Thoracic aorta (tissue), 2 donors: ENCODE results near the gene SLC44A1. TPM values are rescaled to one million over a fixed set of nuclear protein-coding genes. Genes with fewer than 3 reads are reported as not detected.

Experiments used
- ATAC-seq: fragments of 150-250 bp; one replicate; pipeline ENCODE4 v1.8.0; 2017; ENCODE audit warnings: low read depth; ENCODE audit not compliant: insufficient number of reproducible peaks, low FRiP score
- DNase-seq: peaks from one replicate; pipeline ENCODE4 v3.0.0-alpha.2; 2020; ENCODE audit warnings: low spot score
- H3K27ac ChIP-seq, 2 donors: fragments of 200-600 bp; sonication (generic); 1 replicate in 1 of 2; 2 replicates in 1 of 2; pipeline ENCODE4 v1.5.1; 2016; ENCODE audit warnings: mild to moderate bottlenecking in 2 of 2, moderate library complexity in 2 of 2
- H3K27me3 ChIP-seq: fragments of 200-600 bp; sonication (generic); replicated peaks from 2 replicates; pipeline ENCODE4 v1.6.0; 2016; ENCODE audit warnings: mild to moderate bottlenecking; ENCODE audit not compliant: insufficient read depth
- H3K36me3 ChIP-seq: fragments of 200-600 bp; sonication (generic); one replicate; pipeline ENCODE4 v1.5.1; 2016
- H3K4me1 ChIP-seq, 2 donors: fragments of 200-600 bp; sonication (generic); 1 replicate in 1 of 2; 2 replicates in 1 of 2; pipeline versions ENCODE4 v1.5.1 to v1.6.0; 2016; ENCODE audit warnings: low read depth in 2 of 2, mild to moderate bottlenecking in 1 of 2; ENCODE audit not compliant: control insufficient read depth in 1 of 2
- H3K4me3 ChIP-seq: fragments of 200-600 bp; sonication (generic); 2 replicates; pipeline ENCODE4 v1.5.1; 2016; ENCODE audit warnings: mild to moderate bottlenecking
- H3K9me3 ChIP-seq: fragments of 200-600 bp; sonication (generic); 2 replicates; pipeline ENCODE4 v1.5.1; 2016
- CTCF ChIP-seq: fragments of 200-600 bp; sonication (generic); IDR thresholded peaks from one replicate; pipeline ENCODE4 v1.5.1; 2019; ENCODE audit warnings: antibody characterized with exemption
- total RNA-seq, 2 donors: library from RNA; depleted of rRNA; stranded (reverse); fragments of >200 nt; gene quantifications; one replicate each; pipeline versions ENCODE4 v1.1.0 to v1.2.3, GENCODE V29; 2016

Gene SLC44A1
- total RNA-seq, 2 donors from 2014 or later, result 33.9 to 58.8 TPM

GRCh38 chr9:105396901-105397300 is 152.4 kb downstream of the SLC44A1 start:
- ATAC-seq, result no peak
- TF ChIP-seq CTCF, result no peak
- H3K27ac ChIP-seq, result no peak overlapping the region

GRCh38 chr9:105399117-105399516 is 154.7 kb downstream of the SLC44A1 start:
- TF ChIP-seq CTCF, result no peak

More at GRCh38 chr9:105396901-105397300, 152.4 kb downstream of the SLC44A1 start:
- Histone ChIP-seq H3K27me3 (no peaks in the 10 kb centered on the region), H3K4me3 (no peak overlapping the region), H3K36me3 (no peaks in the 10 kb centered on the region), H3K4me1 (no peaks in the 10 kb centered on the region), H3K9me3 (no peaks in the 10 kb centered on the region)
- no peak for DNase-seq

GRCh38 chr9:105401651-105402050 is 157.2 kb downstream of the SLC44A1 start:
- no peaks in the 10 kb centered on the region for H3K9me3 ChIP-seq

More at GRCh38 chr9:105399117-105399516, 154.7 kb downstream of the SLC44A1 start:
- no peak overlapping the region for H3K4me3 ChIP-seq
- no peaks in the 10 kb centered on the region for H3K4me1 ChIP-seq
- no peaks in the 10 kb centered on the region for H3K27me3 ChIP-seq
- H3K27ac ChIP-seq, result no peak overlapping the region
- no peaks in the 10 kb centered on the region for H3K9me3 ChIP-seq
- DNase-seq (no peak), ATAC-seq (no peak)
- H3K36me3 ChIP-seq, result no peaks in the 10 kb centered on the region

GRCh38 chr9:105403552-105404248 is 159.2 kb downstream of the SLC44A1 start:
- TF ChIP-seq CTCF, result no peak
- ATAC-seq (no peak), DNase-seq (no peak)
- Histone ChIP-seq H3K4me1 (no peaks in the 10 kb centered on the region), H3K27ac (no peak overlapping the region), H3K4me3 (no peak overlapping the region), H3K27me3 (no peaks in the 10 kb centered on the region), H3K9me3 (no peaks in the 10 kb centered on the region), H3K36me3 (no peaks in the 10 kb centered on the region)

More at GRCh38 chr9:105401651-105402050, 157.2 kb downstream of the SLC44A1 start:
- Histone ChIP-seq H3K27ac (no peak overlapping the region), H3K4me3 (no peak overlapping the region), H3K27me3 (no peaks in the 10 kb centered on the region), H3K4me1 (no peaks in the 10 kb centered on the region), H3K36me3 (no peaks in the 10 kb centered on the region)
- no peak for TF ChIP-seq CTCF
- ATAC-seq (no peak), DNase-seq (no peak)

GRCh38 chr9:105405514-105406131 is 161.2 kb downstream of the SLC44A1 start:
- DNase-seq, result no peak

More at GRCh38 chr9:105405514-105406131, 161.2 kb downstream of the SLC44A1 start:
- no peaks in the 10 kb centered on the region for H3K4me1 ChIP-seq
- no peaks in the 10 kb centered on the region for H3K9me3 ChIP-seq
- H3K36me3 ChIP-seq, result no peaks in the 10 kb centered on the region
- no peak for ATAC-seq
- no peak overlapping the region for H3K27ac ChIP-seq
- no peak overlapping the region for H3K4me3 ChIP-seq
- TF ChIP-seq CTCF, result no peak
- no peaks in the 10 kb centered on the region for H3K27me3 ChIP-seq
